GM21515 (cell line): ENCODE measurements around the gene TMEM154.
A peak's percentile ranks its signal among the peaks of the same experiment; 100 is the strongest.

Experiments
- ATAC-seq: cut with Tn5 transposase; IDR thresholded peaks from one replicate; pipeline ENCODE4 v1.9.1; 2021; ENCODE audit not compliant: unreplicated experiment

TMEM154 gene

GRCh38 chr4:152598454-152598853 lies 81.3 kb downstream of the TMEM154 start:
- no peak for ATAC-seq

- peak; percentile 88 for ATAC-seq
Observed at GRCh38 chr4:152594978-152595925, 84.5 kb downstream of the TMEM154 start.

GRCh38 chr4:152594057-152594456 lies 85.7 kb downstream of the TMEM154 start:
- no peak for ATAC-seq

GRCh38 chr4:152591876-152592275 lies 87.9 kb downstream of the TMEM154 start:
- ATAC-seq = no peak

GRCh38 chr4:152591396-152591795 lies 88.4 kb downstream of the TMEM154 start:
- ATAC-seq = no peak

- no peak for ATAC-seq
Observed at GRCh38 chr4:152590179-152591031, 89.4 kb downstream of the TMEM154 start.

GRCh38 chr4:152588869-152589268 lies 90.9 kb downstream of the TMEM154 start:
- no peak for ATAC-seq

GRCh38 chr4:152587127-152587526 lies 92.7 kb downstream of the TMEM154 start:
- ATAC-seq = no peak

- no peak for ATAC-seq
Observed at GRCh38 chr4:152586668-152587067, 93.1 kb downstream of the TMEM154 start.

GRCh38 chr4:152585023-152585441 lies 94.8 kb downstream of the TMEM154 start:
- ATAC-seq = peak; percentile 75

- no peak for ATAC-seq
Observed at GRCh38 chr4:152581536-152582160, 98.1 kb downstream of the TMEM154 start.

- no peak for ATAC-seq
Observed at GRCh38 chr4:152579916-152580315, 99.9 kb downstream of the TMEM154 start.

GRCh38 chr4:152579107-152579764 lies 100.6 kb downstream of the TMEM154 start:
- ATAC-seq = no peak

- no peak for ATAC-seq
Observed at GRCh38 chr4:152578670-152579069, 101.1 kb downstream of the TMEM154 start.

GRCh38 chr4:152577708-152578396 lies 101.9 kb downstream of the TMEM154 start:
- no peak for ATAC-seq

GRCh38 chr4:152575533-152575932 lies 104.3 kb downstream of the TMEM154 start:
- no peak for ATAC-seq

- ATAC-seq = no peak
Observed at GRCh38 chr4:152573861-152574260, 105.9 kb downstream of the TMEM154 start.

GRCh38 chr4:152572417-152573086 lies 107.2 kb downstream of the TMEM154 start:
- ATAC-seq = no peak

- no peak for ATAC-seq
Observed at GRCh38 chr4:152571770-152572169, 108.0 kb downstream of the TMEM154 start.

- ATAC-seq = no peak
Observed at GRCh38 chr4:152571296-152571695, 108.5 kb downstream of the TMEM154 start.
